Osteocyte (in vitro differentiated cells): Measurements from ENCODE around the gene IL7R. TPM values are rescaled to one million over a fixed set of nuclear protein-coding genes. Genes with fewer than 3 reads are reported as not detected.
"Not testable (repeated sequence)": the region's sequence is repeated elsewhere in the genome, so short reads cannot be mapped to it uniquely, and the experiment has no call there.

Source experiments
- DNase-seq: peaks from one replicate; pipeline ENCODE4 v3.0.0; 2021; ENCODE audit warnings: mixed read lengths; ENCODE audit not compliant: unreplicated experiment; ENCODE audit errors: extremely low spot score
- H3K27ac Mint-ChIP-seq: one replicate; pipeline ENCODE4 v1.8.0; 2021; ENCODE audit warnings: mild to moderate bottlenecking, mixed read lengths; ENCODE audit not compliant: unreplicated experiment
- H3K27me3 Mint-ChIP-seq: one replicate; pipeline ENCODE4 v1.8.0; 2021; ENCODE audit warnings: mixed read lengths; ENCODE audit not compliant: unreplicated experiment
- H3K36me3 Mint-ChIP-seq: one replicate; pipeline ENCODE4 v1.8.0; 2021; ENCODE audit warnings: mixed read lengths; ENCODE audit not compliant: unreplicated experiment
- H3K4me1 Mint-ChIP-seq: one replicate; pipeline ENCODE4 v1.8.0; 2021; ENCODE audit warnings: mixed read lengths; ENCODE audit not compliant: unreplicated experiment
- H3K4me3 Mint-ChIP-seq: one replicate; pipeline ENCODE4 v1.8.0; 2021; ENCODE audit warnings: mild to moderate bottlenecking, moderate library complexity, mixed read lengths; ENCODE audit not compliant: unreplicated experiment
- H3K9me3 Mint-ChIP-seq: one replicate; pipeline ENCODE4 v1.8.0; 2021; ENCODE audit warnings: mixed read lengths; ENCODE audit not compliant: unreplicated experiment
- total RNA-seq: library from RNA; stranded (reverse); gene quantifications from 2 replicates; pipeline ENCODE4 v1.2.1, GENCODE V29; 2021
- TF ChIP-seq, protein P1 (sequence below): fragments of 200-600 bp; sonication (generic); IDR thresholded peaks from 2 replicates; pipeline ENCODE4 v1.5.0; 2021; ENCODE audit warnings: antibody characterized with exemption, mild to moderate bottlenecking, moderate library complexity

Gene IL7R
- total RNA-seq, 1 donor from 2014 or later: 0.43 TPM

DNA sequence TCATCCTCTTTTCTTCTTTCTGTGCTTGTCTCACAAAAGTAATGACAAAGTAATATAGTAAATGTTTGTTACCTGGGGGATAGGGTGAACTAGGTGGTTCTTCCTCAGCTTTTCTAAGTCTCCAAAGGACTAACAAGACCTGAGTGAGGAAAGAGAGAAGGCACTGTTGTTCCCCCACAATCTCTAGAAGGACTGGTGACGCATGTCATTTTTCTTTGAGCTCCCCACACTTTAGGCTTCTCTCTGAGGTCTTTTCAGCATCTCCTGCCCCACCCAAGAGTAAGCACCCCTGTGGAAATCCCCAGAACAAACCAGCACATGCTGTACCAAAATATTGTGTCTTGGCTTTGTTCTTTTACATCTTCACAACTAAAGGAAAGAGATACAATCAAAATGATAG is 2.4 kb upstream of the IL7R start:
- no peak overlapping the region for H3K4me3 Mint-ChIP-seq
- DNase-seq: no peak
- H3K27ac Mint-ChIP-seq: no peak overlapping the region
- no peaks in the 10 kb centered on the region for H3K27me3 Mint-ChIP-seq
- TF ChIP-seq, protein P1, sequence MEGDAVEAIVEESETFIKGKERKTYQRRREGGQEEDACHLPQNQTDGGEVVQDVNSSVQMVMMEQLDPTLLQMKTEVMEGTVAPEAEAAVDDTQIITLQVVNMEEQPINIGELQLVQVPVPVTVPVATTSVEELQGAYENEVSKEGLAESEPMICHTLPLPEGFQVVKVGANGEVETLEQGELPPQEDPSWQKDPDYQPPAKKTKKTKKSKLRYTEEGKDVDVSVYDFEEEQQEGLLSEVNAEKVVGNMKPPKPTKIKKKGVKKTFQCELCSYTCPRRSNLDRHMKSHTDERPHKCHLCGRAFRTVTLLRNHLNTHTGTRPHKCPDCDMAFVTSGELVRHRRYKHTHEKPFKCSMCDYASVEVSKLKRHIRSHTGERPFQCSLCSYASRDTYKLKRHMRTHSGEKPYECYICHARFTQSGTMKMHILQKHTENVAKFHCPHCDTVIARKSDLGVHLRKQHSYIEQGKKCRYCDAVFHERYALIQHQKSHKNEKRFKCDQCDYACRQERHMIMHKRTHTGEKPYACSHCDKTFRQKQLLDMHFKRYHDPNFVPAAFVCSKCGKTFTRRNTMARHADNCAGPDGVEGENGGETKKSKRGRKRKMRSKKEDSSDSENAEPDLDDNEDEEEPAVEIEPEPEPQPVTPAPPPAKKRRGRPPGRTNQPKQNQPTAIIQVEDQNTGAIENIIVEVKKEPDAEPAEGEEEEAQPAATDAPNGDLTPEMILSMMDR: no peak
- no peaks in the 10 kb centered on the region for H3K36me3 Mint-ChIP-seq
- H3K9me3 Mint-ChIP-seq: no peaks in the 10 kb centered on the region
- H3K4me1 Mint-ChIP-seq: peaks cover 52% of the 10 kb centered on the region

DNA sequence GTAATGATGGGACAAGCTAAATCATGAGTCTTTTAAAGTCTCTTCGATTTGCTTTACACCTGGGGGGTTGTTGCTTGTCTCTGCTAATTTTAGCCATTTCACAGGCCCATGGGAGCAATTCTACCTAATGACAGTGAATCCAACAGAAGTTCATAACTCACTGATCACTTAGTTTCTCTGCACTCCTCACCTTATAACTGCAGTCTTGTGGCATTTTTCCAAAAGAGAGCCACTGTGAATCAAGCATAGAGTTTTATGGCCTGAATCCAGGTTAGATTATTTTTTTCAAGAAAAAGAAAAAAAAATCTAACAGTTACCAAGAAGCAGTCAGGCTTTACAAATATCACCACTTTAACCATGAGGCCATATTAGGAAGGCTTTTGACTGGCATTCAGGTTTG is 1.5 kb upstream of the IL7R start:
- no peaks in the 10 kb centered on the region for H3K27me3 Mint-ChIP-seq
- no peak overlapping the region for H3K4me3 Mint-ChIP-seq
- H3K27ac Mint-ChIP-seq: no peak overlapping the region
- no peaks in the 10 kb centered on the region for H3K9me3 Mint-ChIP-seq
- no peaks in the 10 kb centered on the region for H3K36me3 Mint-ChIP-seq
- no peak for DNase-seq
- TF ChIP-seq, protein P1: no peak
- H3K4me1 Mint-ChIP-seq: peaks cover 60% of the 10 kb centered on the region

DNA sequence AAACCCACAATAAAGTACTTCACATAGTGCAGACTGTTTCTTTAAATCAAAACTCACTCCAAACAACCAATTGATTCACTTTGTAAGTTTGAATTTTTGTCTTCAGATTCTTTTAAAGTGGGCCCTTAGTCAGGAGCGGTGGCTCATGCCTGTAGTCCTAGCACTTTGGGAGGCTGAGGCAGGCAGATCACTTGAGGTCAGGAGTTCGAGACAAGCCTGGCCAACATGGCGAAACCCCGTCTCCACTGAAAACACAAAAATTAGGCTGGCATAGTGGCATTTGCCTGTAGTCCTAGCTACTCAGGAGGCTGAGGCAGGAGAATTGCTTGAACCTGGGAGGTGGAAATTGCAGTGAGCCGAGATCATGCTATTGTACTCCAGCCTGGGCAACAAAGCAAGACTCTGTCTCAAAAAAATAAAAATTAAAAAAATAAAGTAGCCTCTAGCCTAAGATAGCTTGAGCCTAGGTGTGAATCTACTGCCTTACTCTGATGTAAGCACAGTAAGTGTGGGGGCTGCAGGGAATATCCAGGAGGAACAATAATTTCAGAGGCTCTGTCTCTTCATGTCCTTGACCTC is 416 bp upstream of the IL7R start:
- not testable (repeated sequence) for H3K27me3 Mint-ChIP-seq, H3K36me3 Mint-ChIP-seq, H3K9me3 Mint-ChIP-seq, DNase-seq, H3K4me3 Mint-ChIP-seq
- peaks cover 57% of the 10 kb centered on the region for H3K4me1 Mint-ChIP-seq
- peak overlapping the region; percentile 14 for H3K27ac Mint-ChIP-seq

DNA sequence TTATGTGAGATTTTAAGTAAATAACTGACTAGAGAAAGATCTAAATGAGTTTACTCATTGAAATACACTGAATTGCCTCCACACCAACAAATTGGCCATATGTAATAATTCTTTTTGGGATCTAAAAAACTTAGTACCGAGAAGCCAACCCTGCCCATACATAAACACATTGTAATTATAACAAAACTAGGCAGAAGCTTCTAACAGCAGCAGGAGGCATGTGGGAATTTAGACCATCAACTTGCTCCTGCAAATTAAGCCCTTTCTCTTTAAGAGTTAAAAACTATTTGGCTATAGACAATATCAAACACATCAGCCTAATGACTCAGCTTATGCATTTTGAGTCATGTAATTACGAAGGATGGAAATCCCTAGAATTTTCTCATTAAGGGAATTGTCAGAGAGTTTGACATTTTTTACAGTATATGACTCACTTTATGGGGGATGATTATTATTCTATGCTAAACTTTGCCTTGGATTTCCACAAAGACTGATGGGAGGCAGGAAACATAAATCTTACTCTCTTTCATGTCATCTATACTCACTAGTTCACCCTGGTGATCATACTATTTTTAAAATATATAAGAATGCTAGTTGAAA is 1.0 kb downstream of the IL7R start:
- peaks cover 55% of the 10 kb centered on the region for H3K4me1 Mint-ChIP-seq

DNA sequence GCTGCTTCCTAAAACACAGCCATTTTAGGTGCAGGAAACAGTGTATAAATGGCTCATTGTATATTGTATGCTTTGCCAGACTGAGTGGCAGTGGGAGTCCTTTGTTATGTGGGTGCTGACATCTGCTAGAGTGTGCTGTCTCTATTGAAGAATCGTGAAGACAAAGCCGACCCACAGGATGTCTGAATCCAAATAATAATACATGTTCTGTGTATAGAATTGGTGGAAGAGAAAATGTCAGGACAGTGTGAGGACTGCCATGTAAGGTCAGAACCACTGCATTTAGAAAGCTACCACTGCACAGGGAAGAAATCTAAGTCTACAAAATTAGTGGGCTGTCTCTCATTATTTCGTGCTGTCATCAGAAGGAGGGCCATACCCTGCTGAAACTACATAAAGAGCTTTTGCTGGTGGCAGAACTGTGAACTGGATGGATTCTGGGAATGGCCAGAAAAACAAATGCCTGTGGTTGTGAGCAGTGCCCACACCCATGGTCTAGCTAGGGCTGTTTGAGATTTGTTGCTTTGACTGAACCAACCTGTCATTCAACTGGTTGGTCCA is 2.5 kb downstream of the IL7R start:
- Mint-ChIP-seq H3K36me3 (no peaks in the 10 kb centered on the region), H3K4me3 (no peak overlapping the region), H3K27ac (no peak overlapping the region), H3K4me1 (peaks cover 50% of the 10 kb centered on the region), H3K9me3 (peaks cover 5% of the 10 kb centered on the region), H3K27me3 (no peaks in the 10 kb centered on the region)
- TF ChIP-seq, protein P1: no peak
- no peak for DNase-seq

More for the DNA sequence above, 1.0 kb downstream of the IL7R start:
- Mint-ChIP-seq H3K9me3 (no peaks in the 10 kb centered on the region), H3K4me3 (no peak overlapping the region), H3K36me3 (no peaks in the 10 kb centered on the region), H3K27me3 (no peaks in the 10 kb centered on the region), H3K27ac (peak overlapping the region; percentile 64)
- TF ChIP-seq, protein P1: no peak
- no peak for DNase-seq
